HCT116 (cell line): ENCODE data around the gene ZSWIM6. TPM values are rescaled to one million over a fixed set of nuclear protein-coding genes. Genes with fewer than 3 reads are reported as not detected.

ENCODE experiments used
- ATAC-seq: fragments of 200-7000 bp; cut with Tn5 transposase; 2 replicates; pipeline ENCODE4 v1.9.1; 2020; ENCODE audit warnings: mild to moderate bottlenecking, moderate library complexity
- BruUV-seq: library from RNA; stranded (reverse); fragments of 400-500 nt; replicated peaks from 2 replicates; lab custom pipeline; 2021; lab: Mats Ljungman, UMichigan
- CTCF ChIA-PET: fragments of 300-600 bp; sonication (Branson Sonifier 250); formaldehyde crosslinking; loops from one replicate; lab custom pipeline; 2021; ENCODE audit warnings: antibody characterized with exemption; lab: Charles Lee
- POLR2A ChIA-PET: fragments of 300-600, 350-600 bp; sonication (Branson Sonifier 250); formaldehyde crosslinking; loops from one replicate; lab custom pipeline; 2021; ENCODE audit warnings: antibody characterized with exemption; lab: Charles Lee
- RAD21 ChIA-PET, 2 experiments: fragments of 300-600 bp; sonication (Branson Sonifier 250); formaldehyde crosslinking; loops; one replicate each; lab custom pipeline; 2023; ENCODE audit warnings: low total read pairs in 2 of 2; ENCODE audit not compliant: uncharacterized antibody in 2 of 2, unreplicated experiment in 2 of 2, low non-redundant PET in 1 of 2; lab: Charles Lee
- DNase-seq: peaks from one replicate; pipeline ENCODE4 v3.0.0-alpha.2; 2010; ENCODE audit warnings: low read depth, low spot score
- H2AFZ ChIP-seq: fragments of 200-600 bp; shearing (Covaris generic), sonication (generic); 2 replicates; pipeline ENCODE4 v1.6.1; 2017; ENCODE audit warnings: low read depth, mixed run types, mixed read lengths, antibody characterized with exemption, low read length; ENCODE audit not compliant: poor library complexity, severe bottlenecking
- H3K27ac ChIP-seq: 2 replicates; pipeline ENCODE4 v1.5.1; 2012; ENCODE audit warnings: low read depth, low read length
- H3K27me3 ChIP-seq: fragments of 200-600 bp; sonication (generic); 2 replicates; pipeline ENCODE4 v1.6.1; 2016; ENCODE audit warnings: mixed run types, low read length, mixed read lengths; ENCODE audit not compliant: insufficient read depth
- H3K36me3 ChIP-seq, 2 experiments: fragments of 200-500 bp in 1 of 2; fragments of 200-600 bp in 1 of 2; sonication (Bioruptor generic) in 1 of 2; sonication (generic) in 1 of 2; 2 replicates each; pipeline versions ENCODE4 v1.5.1 to v1.6.1; 2014 to 2016; ENCODE audit warnings: low read length in 2 of 2, inconsistent platforms in 1 of 2, mixed read lengths in 1 of 2, mixed run types in 1 of 2; ENCODE audit not compliant: insufficient read depth in 2 of 2, control insufficient read depth in 1 of 2
- H3K4me1 ChIP-seq, 2 experiments: fragments of 200-600 bp in 1 of 2; sonication (generic) in 1 of 2; 2 replicates each; pipeline versions ENCODE4 v1.5.1 to v1.6.1; 2012 to 2017; ENCODE audit warnings: low read length in 2 of 2, inconsistent platforms in 1 of 2, mild to moderate bottlenecking in 1 of 2, mixed read lengths in 1 of 2, mixed run types in 1 of 2, moderate library complexity in 1 of 2; ENCODE audit not compliant: insufficient read depth in 2 of 2, control insufficient read depth in 1 of 2
- H3K4me2 ChIP-seq: fragments of 200-600 bp; sonication (generic); 2 replicates; pipeline ENCODE4 v1.6.1; 2017; ENCODE audit warnings: mixed run types, low read length, mixed read lengths
- H3K4me3 ChIP-seq, 2 experiments: fragments of 200-600 bp in 1 of 2; sonication (generic) in 1 of 2; replicated peaks in 1 of 2; 2 replicates each; pipeline ENCODE4 v1.5.1; 2011 to 2016; ENCODE audit warnings: low read length in 2 of 2, control low read depth in 1 of 2, low read depth in 1 of 2, mild to moderate bottlenecking in 1 of 2, mixed read lengths in 1 of 2, mixed run types in 1 of 2
- H3K79me2 ChIP-seq: fragments of 200-600 bp; sonication (generic); 2 replicates; pipeline ENCODE4 v1.6.1; 2017; ENCODE audit warnings: mild to moderate bottlenecking, mixed run types, low read length, moderate library complexity, mixed read lengths; ENCODE audit not compliant: insufficient read depth
- H3K9ac ChIP-seq: fragments of 200-600 bp; sonication (generic); 2 replicates; pipeline ENCODE4 v1.6.1; 2016; ENCODE audit warnings: low read length, mixed read lengths
- H3K9me2 ChIP-seq: fragments of 200-600 bp; sonication (generic), shearing (Covaris generic); 2 replicates; pipeline ENCODE4 v1.6.1; 2017; ENCODE audit warnings: mixed run types, mild to moderate bottlenecking, moderate library complexity; ENCODE audit not compliant: insufficient read depth
- H3K9me3 ChIP-seq, 2 experiments: fragments of 200-500 bp in 1 of 2; fragments of 200-600 bp in 1 of 2; sonication (Bioruptor generic) in 1 of 2; sonication (generic) in 1 of 2; 2 replicates each; pipeline ENCODE4 v1.6.1; 2014 to 2017; ENCODE audit warnings: low read length in 2 of 2, mixed read lengths in 2 of 2, inconsistent platforms in 1 of 2, low read depth in 1 of 2, mild to moderate bottlenecking in 1 of 2, mixed run types in 1 of 2, moderate library complexity in 1 of 2; ENCODE audit not compliant: control insufficient read depth in 1 of 2, insufficient read depth in 1 of 2
- H4K20me1 ChIP-seq: fragments of 200-600 bp; sonication (generic), shearing (Covaris generic); 2 replicates; pipeline ENCODE4 v1.6.1; 2017; ENCODE audit warnings: mixed run types, mild to moderate bottlenecking, moderate library complexity; ENCODE audit not compliant: insufficient read depth
- CEBPB ChIP-seq: IDR thresholded peaks from 2 replicates; pipeline ENCODE4 v1.6.1; 2012; ENCODE audit warnings: low read depth
- EGR1 ChIP-seq: IDR thresholded peaks from 2 replicates; pipeline ENCODE4 v1.6.1; 2012; ENCODE audit warnings: low read depth
- POLR2AphosphoS5 ChIP-seq: IDR thresholded peaks from 2 replicates; pipeline ENCODE4 v1.6.1; 2011; ENCODE audit warnings: mild to moderate bottlenecking, low read depth, low read length, moderate library complexity
- RAD21 ChIP-seq: IDR thresholded peaks from 2 replicates; pipeline ENCODE4 v1.6.1; 2012; ENCODE audit warnings: low read depth, mild to moderate bottlenecking
- SP1 ChIP-seq: IDR thresholded peaks from 2 replicates; pipeline ENCODE4 v1.6.1; 2012; ENCODE audit warnings: low read depth
- SRF ChIP-seq: IDR thresholded peaks from 2 replicates; pipeline ENCODE4 v1.6.1; 2012; ENCODE audit warnings: low read depth
- ZBTB33 ChIP-seq: IDR thresholded peaks from 2 replicates; pipeline ENCODE4 v1.6.1; 2011; ENCODE audit warnings: mild to moderate bottlenecking, low read length, moderate library complexity; ENCODE audit not compliant: insufficient replicate concordance; ENCODE audit errors: extremely low read depth
- ZFX ChIP-seq: fragments of 450-650 bp; IDR thresholded peaks from 2 replicates; pipeline ENCODE4 v1.6.1; 2017
- intact Hi-C: fragments of 100-400 bp; cut with micrococcal nuclease; formaldehyde crosslinking; loops from 2 replicates; pipeline ENCODE4 v1.10.0; 2022
- total RNA-seq: library from RNA; stranded (reverse); gene quantifications from one replicate; pipeline ENCODE4 v1.2.1, GENCODE V29; 2021; ENCODE audit not compliant: unreplicated experiment
- TF ChIP-seq, protein P1 (sequence below): IDR thresholded peaks from 2 replicates; pipeline ENCODE4 v1.6.1; 2012
- TF ChIP-seq, protein P2 (sequence below), 3 experiments: fragments of 200-600 bp in 1 of 3; sonication (generic) in 1 of 3; IDR thresholded peaks in 2 of 3; conservative IDR thresholded peaks in 1 of 3; 2 replicates each; pipeline ENCODE4 v1.5.1; 2012 to 2017; ENCODE audit warnings: low read depth in 2 of 3, low read length in 2 of 3, antibody characterized with exemption in 1 of 3, borderline replicate concordance in 1 of 3, control low read depth in 1 of 3, mild to moderate bottlenecking in 1 of 3, mixed read lengths in 1 of 3, mixed run types in 1 of 3, moderate library complexity in 1 of 3; ENCODE audit not compliant: insufficient read depth in 1 of 3

Gene ZSWIM6
- total RNA-seq, 1 experiment from 2014 or later = 7.4 TPM

- Histone ChIP-seq H4K20me1 (no peaks in the 10 kb centered on the region), H3K9me3 (no peaks in the 10 kb centered on the region), H3K27ac (no peak overlapping the region), H3K4me3 (no peak overlapping the region), H3K4me1 (no peaks in the 10 kb centered on the region), H3K79me2 (no peaks in the 10 kb centered on the region), H3K4me2 (no peak overlapping the region), H3K9me2 (0 out of 2 replicates have a peak, but pooled peaks cover 4% of the 10 kb centered on the region), H3K36me3 (no peaks in the 10 kb centered on the region), H2AFZ (no peak overlapping the region), H3K27me3 (no peaks in the 10 kb centered on the region), H3K9ac (no peak overlapping the region)
- ChIA-PET CTCF (no interaction called here), RAD21 (no interaction called here), POLR2A (no interaction called here)
- TF ChIP-seq, protein P1, sequence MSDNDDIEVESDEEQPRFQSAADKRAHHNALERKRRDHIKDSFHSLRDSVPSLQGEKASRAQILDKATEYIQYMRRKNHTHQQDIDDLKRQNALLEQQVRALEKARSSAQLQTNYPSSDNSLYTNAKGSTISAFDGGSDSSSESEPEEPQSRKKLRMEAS = no peak
- no peak for TF ChIP-seq ZBTB33
- TF ChIP-seq SP1 = no peak
- TF ChIP-seq EGR1 = no peak
- no peak for TF ChIP-seq POLR2AphosphoS5
- no peak for TF ChIP-seq SRF
- TF ChIP-seq, protein P2, sequence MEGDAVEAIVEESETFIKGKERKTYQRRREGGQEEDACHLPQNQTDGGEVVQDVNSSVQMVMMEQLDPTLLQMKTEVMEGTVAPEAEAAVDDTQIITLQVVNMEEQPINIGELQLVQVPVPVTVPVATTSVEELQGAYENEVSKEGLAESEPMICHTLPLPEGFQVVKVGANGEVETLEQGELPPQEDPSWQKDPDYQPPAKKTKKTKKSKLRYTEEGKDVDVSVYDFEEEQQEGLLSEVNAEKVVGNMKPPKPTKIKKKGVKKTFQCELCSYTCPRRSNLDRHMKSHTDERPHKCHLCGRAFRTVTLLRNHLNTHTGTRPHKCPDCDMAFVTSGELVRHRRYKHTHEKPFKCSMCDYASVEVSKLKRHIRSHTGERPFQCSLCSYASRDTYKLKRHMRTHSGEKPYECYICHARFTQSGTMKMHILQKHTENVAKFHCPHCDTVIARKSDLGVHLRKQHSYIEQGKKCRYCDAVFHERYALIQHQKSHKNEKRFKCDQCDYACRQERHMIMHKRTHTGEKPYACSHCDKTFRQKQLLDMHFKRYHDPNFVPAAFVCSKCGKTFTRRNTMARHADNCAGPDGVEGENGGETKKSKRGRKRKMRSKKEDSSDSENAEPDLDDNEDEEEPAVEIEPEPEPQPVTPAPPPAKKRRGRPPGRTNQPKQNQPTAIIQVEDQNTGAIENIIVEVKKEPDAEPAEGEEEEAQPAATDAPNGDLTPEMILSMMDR (IDR thresholded peaks at IDR 0.05 in 2 of 3, conservative IDR thresholded peaks at IDR 0.05 in 1 of 3; ENCODE audit: borderline replicate concordance in 1 of 3, insufficient read depth in 1 of 3, low read depth in 2 of 3, low read length in 2 of 3) = no peak
- TF ChIP-seq RAD21 = no peak
- no peak for TF ChIP-seq ZFX
- TF ChIP-seq CEBPB = no peak
- ATAC-seq (no peak), DNase-seq (no peak)
- intact Hi-C loops = no loop called here
- no TSS peak for BruUV-seq
Observed at GRCh38 chr5:61582887-61583286, 250.8 kb downstream of the ZSWIM6 start.
